Peyer's patch (tissue), 4 donors: ENCODE data around the gene SAFB. TPM values are rescaled to one million over a fixed set of nuclear protein-coding genes. Genes with fewer than 3 reads are reported as not detected.

Experiments
- DNase-seq, 3 donors: peaks; one replicate each; pipeline ENCODE4 v3.0.0-alpha.2; 2017 to 2019
- H3K27ac ChIP-seq, 4 donors: fragments of 200-600 bp; sonication (generic); one replicate each; pipeline ENCODE4 v1.5.1; 2016 to 2019
- H3K27me3 ChIP-seq, 2 donors: fragments of 200-600 bp; sonication (generic); one replicate each; pipeline ENCODE4 v1.5.1; 2019
- H3K36me3 ChIP-seq, 3 donors: fragments of 200-600 bp; sonication (generic); one replicate each; pipeline ENCODE4 v1.5.1; 2016 to 2019
- H3K4me1 ChIP-seq, 4 donors: fragments of 200-600 bp; sonication (generic); one replicate each; pipeline ENCODE4 v1.5.1; 2016 to 2019
- H3K4me3 ChIP-seq, 4 donors: fragments of 200-600 bp; sonication (generic); 1 replicate in 3 of 4; 2 replicates in 1 of 4; pipeline ENCODE4 v1.5.1; 2016 to 2019; ENCODE audit warnings: mild to moderate bottlenecking in 1 of 4
- H3K9me3 ChIP-seq, 4 donors: fragments of 200-600 bp; sonication (generic); one replicate each; pipeline ENCODE4 v1.5.1; 2016 to 2019; ENCODE audit warnings: mild to moderate bottlenecking in 1 of 4
- CTCF ChIP-seq, 6 experiments: fragments of 450-650 bp in 4 of 6; fragments of 200-600 bp in 2 of 6; sonication (generic) in 1 of 6; IDR thresholded peaks; one replicate each; pipeline ENCODE4 v1.5.1; 2017 to 2019; ENCODE audit warnings: antibody characterized with exemption in 6 of 6, mild to moderate bottlenecking in 3 of 6, moderate library complexity in 1 of 6
- POLR2A ChIP-seq, 2 donors: fragments of 450-650 bp; IDR thresholded peaks; one replicate each; pipeline ENCODE4 v1.5.1; 2017; ENCODE audit warnings: antibody characterized with exemption in 2 of 2, mild to moderate bottlenecking in 2 of 2, moderate library complexity in 2 of 2
- total RNA-seq, 4 donors: library from RNA; depleted of rRNA; stranded (reverse); fragments of >200 nt; gene quantifications; one replicate each; pipeline ENCODE4 v1.1.0, GENCODE V29; 2016

Gene SAFB
- total RNA-seq, 4 donors from 2014 or later = 86.3 to 374 (median 163) TPM

DNA sequence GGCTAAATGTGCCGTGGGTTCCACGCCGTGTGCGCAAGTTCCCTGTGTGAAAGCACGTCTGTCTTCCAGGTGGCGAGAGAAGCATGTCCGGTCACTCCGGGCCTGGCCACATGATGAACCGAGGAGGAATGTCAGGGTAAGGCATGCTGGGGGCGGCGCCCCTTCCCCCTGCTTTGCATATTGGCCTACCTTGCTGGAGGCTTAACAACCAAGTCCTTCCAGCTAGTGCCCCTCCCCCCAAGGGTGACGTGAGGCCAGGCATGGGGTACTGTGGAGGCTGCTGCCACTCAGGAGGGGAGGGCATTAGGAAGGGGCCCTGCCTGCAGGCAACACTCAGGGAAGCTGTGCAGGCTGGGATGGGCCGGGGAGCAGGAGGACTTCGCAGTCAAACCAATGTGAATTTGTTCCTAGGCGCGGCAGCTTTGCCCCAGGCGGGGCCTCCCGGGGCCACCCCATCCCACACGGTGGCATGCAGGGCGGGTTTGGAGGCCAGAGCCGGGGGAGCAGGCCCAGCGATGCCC lies 44.9 kb downstream of the SAFB start:
- Histone ChIP-seq H3K36me3 (peaks cover 0 to 86% (median 0%) of the 10 kb centered on the region in 3 donors), H3K27me3 (no peaks in the 10 kb centered on the region), H3K27ac (no peak overlapping the region), H3K9me3 (no peaks in the 10 kb centered on the region), H3K4me3 (no peak overlapping the region), H3K4me1 (no peaks in the 10 kb centered on the region)
- TF ChIP-seq POLR2A (IDR thresholded peaks at IDR 0.05) = no peak
- no peak for TF ChIP-seq CTCF (IDR thresholded peaks at IDR 0.05)
- no peak for DNase-seq

DNA sequence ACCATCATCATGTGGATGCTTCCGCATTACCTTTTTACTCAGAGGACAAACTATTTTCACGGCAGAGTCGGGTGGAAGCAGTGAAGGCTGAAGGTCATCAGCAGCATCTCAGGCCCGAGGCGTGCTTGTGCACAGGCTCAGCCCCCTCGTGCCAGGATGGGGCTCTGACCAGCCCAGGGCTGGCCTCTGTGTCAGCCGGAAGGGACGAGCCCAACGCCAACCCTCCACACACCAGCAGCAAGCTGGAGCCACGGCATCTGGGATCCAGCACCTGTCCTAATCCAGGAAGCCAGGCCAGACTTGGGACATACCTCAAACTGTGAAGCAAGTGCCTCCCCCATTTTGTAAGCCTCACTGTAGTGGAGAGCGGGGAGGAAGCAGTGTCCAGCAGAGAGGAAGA lies 46.3 kb downstream of the SAFB start:
- no peak overlapping the region for H3K4me3 ChIP-seq
- H3K27ac ChIP-seq = no peak overlapping the region
- H3K36me3 ChIP-seq = peaks cover 0 to 72% (median 0%) of the 10 kb centered on the region in 3 donors
- no peaks in the 10 kb centered on the region for H3K9me3 ChIP-seq
- TF ChIP-seq POLR2A (IDR thresholded peaks at IDR 0.05) = no peak
- no peak for TF ChIP-seq CTCF (IDR thresholded peaks at IDR 0.05)
- no peaks in the 10 kb centered on the region for H3K4me1 ChIP-seq
- no peaks in the 10 kb centered on the region for H3K27me3 ChIP-seq
- no peak for DNase-seq

DNA sequence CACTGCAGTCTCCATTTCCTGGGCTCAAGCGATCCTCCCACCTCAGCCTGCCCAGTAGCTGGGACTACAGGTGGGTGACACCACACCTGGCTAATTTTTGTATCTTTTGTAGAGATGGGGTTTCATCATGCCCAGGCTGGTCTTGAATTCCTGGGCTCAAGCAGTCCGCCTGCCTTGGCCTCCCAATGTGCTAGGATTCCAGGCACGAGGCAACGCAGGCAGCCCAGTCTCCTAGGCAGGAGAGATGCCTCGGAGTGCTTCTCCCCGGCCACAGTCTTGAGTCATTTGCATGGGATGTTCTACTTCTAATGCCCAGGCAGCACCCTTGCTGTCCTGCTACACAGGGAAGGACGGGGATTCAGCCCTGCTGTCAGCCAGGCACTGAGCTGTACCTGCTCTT lies 48.7 kb downstream of the SAFB start:
- Histone ChIP-seq H3K27ac (no peak overlapping the region), H3K9me3 (no peaks in the 10 kb centered on the region), H3K4me1 (no peaks in the 10 kb centered on the region), H3K4me3 (no peak overlapping the region), H3K27me3 (no peaks in the 10 kb centered on the region), H3K36me3 (peaks cover 0 to 48% (median 0%) of the 10 kb centered on the region in 3 donors)
- DNase-seq = no peak
- no peak for TF ChIP-seq POLR2A (IDR thresholded peaks at IDR 0.05)
- TF ChIP-seq CTCF (IDR thresholded peaks at IDR 0.05) = no peak

DNA sequence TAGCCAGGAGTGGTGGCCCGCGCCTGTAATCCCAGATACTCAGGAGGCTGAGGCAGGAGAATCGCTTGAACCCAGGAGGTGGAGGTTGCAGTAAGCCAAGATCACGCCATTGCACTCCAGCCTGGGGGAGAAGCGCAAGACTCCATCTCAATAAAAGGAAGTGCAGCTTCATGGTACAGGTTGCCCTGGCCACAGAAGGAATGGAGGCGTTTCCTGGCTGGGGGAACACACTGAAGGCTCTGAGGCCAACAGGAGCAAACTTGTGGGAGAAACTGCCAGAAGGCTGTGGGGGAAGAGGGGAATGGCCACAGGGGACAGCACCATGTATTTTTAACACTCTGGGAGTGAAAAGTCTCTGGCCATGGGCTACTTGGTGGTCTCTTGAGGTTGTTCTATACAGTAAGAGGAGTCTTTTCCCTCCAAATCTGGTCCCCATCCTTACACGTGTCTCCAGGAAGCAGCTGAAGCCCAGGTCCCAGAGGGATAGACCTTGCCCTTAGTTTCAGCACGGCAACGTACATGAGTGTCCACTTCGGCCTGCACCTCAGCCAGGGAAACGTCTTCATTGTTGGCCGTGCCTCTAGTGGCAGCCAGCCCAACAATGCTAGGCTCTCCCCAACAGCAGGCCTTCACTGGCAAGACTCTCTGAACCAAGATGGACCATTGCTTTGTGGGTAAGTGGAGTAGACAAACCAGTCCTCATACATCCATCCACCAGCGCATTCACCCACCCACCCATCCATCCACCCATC lies 50.0 kb downstream of the SAFB start:
- H3K36me3 ChIP-seq = peaks cover 0 to 35% (median 0%) of the 10 kb centered on the region in 3 donors
- no peak overlapping the region for H3K4me3 ChIP-seq
- no peak for DNase-seq
- H3K9me3 ChIP-seq = no peaks in the 10 kb centered on the region
- TF ChIP-seq CTCF (IDR thresholded peaks at IDR 0.05) (no peak), POLR2A (IDR thresholded peaks at IDR 0.05) (no peak)
- no peaks in the 10 kb centered on the region for H3K27me3 ChIP-seq
- H3K4me1 ChIP-seq = no peaks in the 10 kb centered on the region
- H3K27ac ChIP-seq = no peak overlapping the region

DNA sequence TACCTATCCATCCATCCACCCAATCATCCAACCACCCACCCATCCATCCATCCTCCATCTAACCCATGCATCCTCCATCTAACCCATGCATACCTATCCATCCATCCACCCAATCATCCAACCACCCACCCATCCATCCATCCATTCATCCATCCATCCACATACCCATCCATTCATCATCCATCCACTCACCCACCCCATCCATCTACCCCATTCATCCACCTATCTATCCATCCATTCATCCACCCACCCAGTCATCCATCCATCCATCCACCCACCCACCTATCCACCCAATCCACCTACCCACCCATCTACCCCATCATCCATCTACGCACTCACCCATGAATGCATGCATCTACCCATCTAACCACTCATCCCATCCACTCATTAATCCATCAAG lies 50.9 kb downstream of the SAFB start:
- no peak for TF ChIP-seq CTCF (IDR thresholded peaks at IDR 0.05)
- no peak for TF ChIP-seq POLR2A (IDR thresholded peaks at IDR 0.05)

More for the DNA sequence above, 50.9 kb downstream of the SAFB start:
- no peak overlapping the region for H3K4me3 ChIP-seq
- no peaks in the 10 kb centered on the region for H3K9me3 ChIP-seq
- no peak overlapping the region for H3K27ac ChIP-seq
- H3K4me1 ChIP-seq = no peaks in the 10 kb centered on the region
- H3K27me3 ChIP-seq = no peaks in the 10 kb centered on the region
- no peak for DNase-seq
- peaks cover 0 to 26% (median 0%) of the 10 kb centered on the region in 3 donors for H3K36me3 ChIP-seq
